Caco-2 (cell line): ENCODE data around the gene FBXO47. TPM values are rescaled to one million over a fixed set of nuclear protein-coding genes. Genes with fewer than 3 reads are reported as not detected.

Experiments used
- BruUV-seq: library from RNA; stranded (reverse); fragments of 400-500 nt; replicated peaks from 2 replicates; lab custom pipeline; 2021; lab: Mats Ljungman, UMichigan
- CTCF ChIA-PET: fragments of 300-600 bp; sonication (Branson Sonifier 250); formaldehyde crosslinking; loops from one replicate; lab custom pipeline; 2022; ENCODE audit warnings: antibody characterized with exemption; lab: Charles Lee
- POLR2A ChIA-PET: fragments of 300-600 bp; sonication (Branson Sonifier 250); formaldehyde crosslinking; loops from one replicate; lab custom pipeline; 2022; ENCODE audit warnings: antibody characterized with exemption; lab: Charles Lee
- DNase-seq, 2 experiments: peaks; one replicate each; pipeline versions ENCODE4 v3.0.0 to v3.0.0-alpha.2; 2020 to 2022
- H3K27me3 ChIP-seq: replicated peaks from 2 replicates; pipeline ENCODE4 v1.6.0; 2011; ENCODE audit warnings: low read length; ENCODE audit not compliant: control insufficient read depth, insufficient read depth
- H3K36me3 ChIP-seq: 2 replicates; pipeline ENCODE4 v1.5.1; 2011; ENCODE audit warnings: low read length; ENCODE audit not compliant: control insufficient read depth, insufficient read depth
- H3K4me1 ChIP-seq: fragments of 250-450 bp; sonication (Bioruptor Pico); 2 replicates; pipeline ENCODE4 v1.5.1; 2020; ENCODE audit warnings: mild to moderate bottlenecking
- H3K4me3 ChIP-seq: 2 replicates; pipeline ENCODE4 v1.5.1; 2011; ENCODE audit warnings: low read depth, mild to moderate bottlenecking, control low read depth, low read length
- H3K9me3 ChIP-seq: fragments of 250-450 bp; sonication (Bioruptor Pico); 2 replicates; pipeline ENCODE4 v1.5.1; 2020; ENCODE audit warnings: mild to moderate bottlenecking, moderate library complexity
- H3K27ac Mint-ChIP-seq: one replicate; pipeline ENCODE4 v1.8.0; 2022; ENCODE audit warnings: mixed read lengths; ENCODE audit not compliant: unreplicated experiment
- H3K27me3 Mint-ChIP-seq: one replicate; pipeline ENCODE4 v1.8.0; 2022; ENCODE audit warnings: mixed read lengths; ENCODE audit not compliant: insufficient read depth, unreplicated experiment
- H3K36me3 Mint-ChIP-seq: one replicate; pipeline ENCODE4 v1.8.0; 2022; ENCODE audit warnings: mild to moderate bottlenecking, mixed read lengths; ENCODE audit not compliant: insufficient read depth, unreplicated experiment
- H3K4me1 Mint-ChIP-seq: one replicate; pipeline ENCODE4 v1.8.0; 2022; ENCODE audit warnings: low read depth, mixed read lengths; ENCODE audit not compliant: unreplicated experiment
- H3K4me3 Mint-ChIP-seq: one replicate; pipeline ENCODE4 v1.8.0; 2022; ENCODE audit warnings: mild to moderate bottlenecking, moderate library complexity, mixed read lengths; ENCODE audit not compliant: unreplicated experiment
- H3K9me3 Mint-ChIP-seq: one replicate; pipeline ENCODE4 v1.8.0; 2022; ENCODE audit warnings: mixed read lengths; ENCODE audit not compliant: unreplicated experiment
- intact Hi-C: fragments of 100-400 bp; cut with micrococcal nuclease; formaldehyde crosslinking; loops from one replicate; pipeline ENCODE4 v1.10.0; 2022; ENCODE audit not compliant: unreplicated experiment
- total RNA-seq: library from RNA; stranded (reverse); gene quantifications from 2 replicates; pipeline ENCODE4 v1.2.3, GENCODE V29; 2022
- TF ChIP-seq, protein P1 (sequence below), 2 experiments: fragments of 200-600 bp in 1 of 2; IDR thresholded peaks; 1 replicate in 1 of 2; 2 replicates in 1 of 2; pipeline versions ENCODE4 v1.5.1 to v1.8.0; 2011 to 2022; ENCODE audit warnings: antibody characterized with exemption in 1 of 2, control low read depth in 1 of 2, inconsistent platforms in 1 of 2, low read depth in 1 of 2, low read length in 1 of 2, mild to moderate bottlenecking in 1 of 2, moderate library complexity in 1 of 2; ENCODE audit not compliant: insufficient read depth in 1 of 2, severe bottlenecking in 1 of 2, unreplicated experiment in 1 of 2

Gene FBXO47
- total RNA-seq, 1 experiment from 2014 or later, result not detected

DNA sequence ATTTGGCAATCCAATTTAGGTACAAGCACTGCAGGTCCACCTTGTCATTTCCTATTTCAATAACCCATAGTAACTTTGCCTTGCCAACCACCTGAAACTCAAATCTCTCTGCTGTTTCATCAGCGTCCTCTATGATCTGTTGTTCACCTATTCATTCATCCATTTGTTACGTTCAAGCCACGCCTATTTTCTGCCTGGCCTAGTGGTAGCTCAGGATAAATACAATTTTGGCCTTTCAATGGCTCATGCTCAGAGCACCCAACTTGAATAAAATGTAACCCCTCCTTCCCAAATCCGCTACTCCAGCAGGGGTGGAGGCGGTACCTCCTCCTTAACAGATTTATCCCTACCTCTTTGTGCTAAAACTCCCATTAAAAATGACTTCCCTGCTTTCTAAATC is 3.6 kb upstream of the FBXO47 start:
- intact Hi-C loops, result no loop called here
- H3K4me3 Mint-ChIP-seq, result no peak overlapping the region
- DNase-seq, result no peak

DNA sequence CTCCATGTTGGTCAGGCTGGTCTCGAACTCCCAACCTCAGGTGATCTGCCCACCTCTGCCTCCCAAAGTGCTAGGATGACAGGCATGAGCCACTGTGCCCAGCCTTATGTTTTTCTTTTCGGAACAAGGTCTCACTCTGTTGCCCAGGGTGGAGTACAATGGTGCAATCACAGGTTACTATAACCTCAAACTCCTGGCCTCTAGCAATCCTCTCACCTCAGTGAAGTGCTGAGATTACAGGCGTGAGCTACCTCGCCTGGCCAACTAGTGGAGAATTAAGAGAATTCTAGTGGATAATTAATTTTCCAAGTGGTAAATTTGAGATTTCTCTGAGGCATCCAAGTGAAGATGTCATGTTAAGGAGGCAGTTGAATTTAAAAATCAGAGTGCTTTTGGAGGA is 2.9 kb upstream of the FBXO47 start:
- Histone ChIP-seq H3K36me3 (no peaks in the 10 kb centered on the region), H3K4me3 (no peak overlapping the region), H3K4me1 (no peaks in the 10 kb centered on the region), H3K9me3 (no peaks in the 10 kb centered on the region), H3K27me3 (no peaks in the 10 kb centered on the region)
- CTCF ChIA-PET, result no interaction called here
- peaks cover 6% of the 10 kb centered on the region for H3K36me3 Mint-ChIP-seq
- no peaks in the 10 kb centered on the region for H3K9me3 Mint-ChIP-seq
- TF ChIP-seq, protein P1, sequence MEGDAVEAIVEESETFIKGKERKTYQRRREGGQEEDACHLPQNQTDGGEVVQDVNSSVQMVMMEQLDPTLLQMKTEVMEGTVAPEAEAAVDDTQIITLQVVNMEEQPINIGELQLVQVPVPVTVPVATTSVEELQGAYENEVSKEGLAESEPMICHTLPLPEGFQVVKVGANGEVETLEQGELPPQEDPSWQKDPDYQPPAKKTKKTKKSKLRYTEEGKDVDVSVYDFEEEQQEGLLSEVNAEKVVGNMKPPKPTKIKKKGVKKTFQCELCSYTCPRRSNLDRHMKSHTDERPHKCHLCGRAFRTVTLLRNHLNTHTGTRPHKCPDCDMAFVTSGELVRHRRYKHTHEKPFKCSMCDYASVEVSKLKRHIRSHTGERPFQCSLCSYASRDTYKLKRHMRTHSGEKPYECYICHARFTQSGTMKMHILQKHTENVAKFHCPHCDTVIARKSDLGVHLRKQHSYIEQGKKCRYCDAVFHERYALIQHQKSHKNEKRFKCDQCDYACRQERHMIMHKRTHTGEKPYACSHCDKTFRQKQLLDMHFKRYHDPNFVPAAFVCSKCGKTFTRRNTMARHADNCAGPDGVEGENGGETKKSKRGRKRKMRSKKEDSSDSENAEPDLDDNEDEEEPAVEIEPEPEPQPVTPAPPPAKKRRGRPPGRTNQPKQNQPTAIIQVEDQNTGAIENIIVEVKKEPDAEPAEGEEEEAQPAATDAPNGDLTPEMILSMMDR (IDR thresholded peaks at IDR 0.05; ENCODE audit: insufficient read depth in 1 of 2, low read depth in 1 of 2, low read length in 1 of 2, severe bottlenecking in 1 of 2, unreplicated experiment in 1 of 2), result no peak
- no peak for DNase-seq
- no peak overlapping the region for H3K4me3 Mint-ChIP-seq
- POLR2A ChIA-PET, result no interaction called here
- intact Hi-C loops, result no loop called here
- H3K4me1 Mint-ChIP-seq, result peaks cover 5% of the 10 kb centered on the region
- no peaks in the 10 kb centered on the region for H3K27me3 Mint-ChIP-seq
- H3K27ac Mint-ChIP-seq, result no peak overlapping the region
- BruUV-seq, result no TSS peak

More for the DNA sequence above, 3.6 kb upstream of the FBXO47 start:
- no peak overlapping the region for H3K27ac Mint-ChIP-seq
- peaks cover 6% of the 10 kb centered on the region for H3K36me3 Mint-ChIP-seq
- Histone ChIP-seq H3K36me3 (no peaks in the 10 kb centered on the region), H3K27me3 (no peaks in the 10 kb centered on the region), H3K4me3 (no peak overlapping the region), H3K9me3 (no peaks in the 10 kb centered on the region), H3K4me1 (no peaks in the 10 kb centered on the region)
- peaks cover 5% of the 10 kb centered on the region for H3K4me1 Mint-ChIP-seq
- ChIA-PET POLR2A (no interaction called here), CTCF (interaction anchor here (0.6 to 1.5 kb wide), 2 partner anchors 12 to 18 kb away, joined by 5 to 6 read pairs; no protein-coding TSS in a partner anchor)
- H3K27me3 Mint-ChIP-seq, result no peaks in the 10 kb centered on the region
- H3K9me3 Mint-ChIP-seq, result no peaks in the 10 kb centered on the region
- BruUV-seq, result no TSS peak
- TF ChIP-seq, protein P1 (IDR thresholded peaks at IDR 0.05; ENCODE audit: insufficient read depth in 1 of 2, low read depth in 1 of 2, low read length in 1 of 2, severe bottlenecking in 1 of 2, unreplicated experiment in 1 of 2), result peak in 1 of 2 experiments; percentile 5

DNA sequence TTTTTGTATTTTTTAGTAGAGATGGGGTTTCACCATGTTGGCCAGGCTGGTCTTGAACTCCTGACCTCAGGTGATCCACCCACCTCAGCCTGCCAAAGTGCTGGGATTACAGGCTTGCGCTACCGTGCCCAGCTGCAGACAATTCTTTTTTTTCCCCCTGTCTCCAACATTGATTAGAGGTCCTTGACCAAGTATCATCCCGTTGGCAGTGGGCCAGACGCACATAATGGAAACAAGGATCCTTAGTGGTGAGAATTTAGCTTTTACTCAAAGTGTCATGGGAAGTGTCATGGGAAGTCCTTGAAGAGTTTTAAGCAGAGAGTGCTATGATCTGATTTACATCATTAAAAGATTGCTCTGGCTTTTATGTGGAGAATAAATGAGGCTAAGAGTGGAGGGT is 2.1 kb upstream of the FBXO47 start:
- intact Hi-C loops, result loop anchor here (5.0 kb wide), 2 partner anchors 97 to 183 kb away; partner anchors contain the start of genes LASP1 and PLXDC1
- H3K9me3 ChIP-seq, result no peaks in the 10 kb centered on the region
- no peak overlapping the region for H3K4me3 Mint-ChIP-seq
- H3K27me3 ChIP-seq, result no peaks in the 10 kb centered on the region
- peaks cover 6% of the 10 kb centered on the region for H3K36me3 Mint-ChIP-seq
- no peak overlapping the region for H3K4me3 ChIP-seq
- TF ChIP-seq, protein P1 (IDR thresholded peaks at IDR 0.05; ENCODE audit: insufficient read depth in 1 of 2, low read depth in 1 of 2, low read length in 1 of 2, severe bottlenecking in 1 of 2, unreplicated experiment in 1 of 2), result no peak
- peaks cover 5% of the 10 kb centered on the region for H3K4me1 Mint-ChIP-seq
- ChIA-PET POLR2A (no interaction called here), CTCF (no interaction called here)
- no TSS peak for BruUV-seq
- H3K4me1 ChIP-seq, result no peaks in the 10 kb centered on the region
- H3K27ac Mint-ChIP-seq, result no peak overlapping the region
- H3K36me3 ChIP-seq, result no peaks in the 10 kb centered on the region
- DNase-seq, result no peak
- H3K9me3 Mint-ChIP-seq, result no peaks in the 10 kb centered on the region
- H3K27me3 Mint-ChIP-seq, result no peaks in the 10 kb centered on the region
